Loucy (cell line): ENCODE data around the gene ZFP62.
"Not testable (repeated sequence)": the region's sequence is repeated elsewhere in the genome, so short reads cannot be mapped to it uniquely, and the experiment has no call there.

Experiments
- H2AFZ ChIP-seq: fragments of 200-600 bp; sonication (generic); 2 replicates; pipeline ENCODE4 v1.6.0; 2016; ENCODE audit warnings: antibody characterized with exemption, mild to moderate bottlenecking, low read length, moderate library complexity
- H3F3A ChIP-seq: fragments of 200-600 bp; 2 replicates; pipeline ENCODE4 v1.6.0; 2016; ENCODE audit warnings: antibody characterized with exemption, low read depth, mild to moderate bottlenecking
- H3K27me3 ChIP-seq: fragments of 200-600 bp; sonication (generic); 2 replicates; pipeline ENCODE4 v1.6.1; 2014; ENCODE audit warnings: low read length, mild to moderate bottlenecking; ENCODE audit not compliant: insufficient read depth, poor library complexity, severe bottlenecking
- H3K36me3 ChIP-seq: fragments of 200-600 bp; sonication (generic); 2 replicates; pipeline ENCODE4 v1.6.1; 2016; ENCODE audit warnings: low read length; ENCODE audit not compliant: insufficient read depth
- H3K4me1 ChIP-seq: fragments of 200-600 bp; sonication (generic); 2 replicates; pipeline ENCODE4 v1.5.1; 2014; ENCODE audit warnings: low read length, mild to moderate bottlenecking; ENCODE audit not compliant: insufficient read depth, poor library complexity, severe bottlenecking
- H3K4me2 ChIP-seq: fragments of 200-600 bp; sonication (generic); 2 replicates; pipeline ENCODE4 v1.6.0; 2014; ENCODE audit warnings: antibody characterized with exemption, low read length, low read depth, mild to moderate bottlenecking; ENCODE audit not compliant: poor library complexity, severe bottlenecking
- H3K4me3 ChIP-seq: fragments of 200-600 bp; sonication (generic); 2 replicates; pipeline ENCODE4 v1.5.1; 2014; ENCODE audit warnings: low read length, mild to moderate bottlenecking, mixed read lengths; ENCODE audit not compliant: poor library complexity, severe bottlenecking
- H3K79me2 ChIP-seq: fragments of 200-600 bp; sonication (generic); 2 replicates; pipeline ENCODE4 v1.6.1; 2014; ENCODE audit warnings: low read length; ENCODE audit not compliant: insufficient read depth
- H3K9ac ChIP-seq: fragments of 200-600 bp; sonication (generic); 2 replicates; pipeline ENCODE4 v1.6.0; 2014; ENCODE audit warnings: mild to moderate bottlenecking, low read depth, low read length, moderate library complexity; ENCODE audit not compliant: poor library complexity, severe bottlenecking
- H3K9me2 ChIP-seq: fragments of 200-600 bp; sonication (generic); replicated peaks from 2 replicates; pipeline ENCODE4 v1.6.1; 2016; ENCODE audit warnings: low read depth, low read length, mixed read lengths
- H3K9me3 ChIP-seq: fragments of 200-600 bp; sonication (generic); 2 replicates; pipeline ENCODE4 v1.6.1; 2014; ENCODE audit warnings: mild to moderate bottlenecking, antibody characterized with exemption, low read length, low read depth; ENCODE audit not compliant: insufficient read depth
- H4K20me1 ChIP-seq: fragments of 200-600 bp; sonication (generic); 2 replicates; pipeline ENCODE4 v1.6.0; 2014; ENCODE audit warnings: antibody characterized with exemption, low read length, mild to moderate bottlenecking; ENCODE audit not compliant: insufficient read depth, poor library complexity, severe bottlenecking
- EZH2phosphoT487 ChIP-seq: fragments of 200-600 bp; IDR thresholded peaks from 2 replicates; pipeline ENCODE4 v1.6.1; 2018; ENCODE audit warnings: antibody characterized with exemption, mild to moderate bottlenecking, moderate library complexity, borderline replicate concordance
- TF ChIP-seq, protein P1 (sequence below): fragments of 200-600 bp; sonication (generic); conservative IDR thresholded peaks from 2 replicates; pipeline ENCODE4 v1.5.1; 2014; ENCODE audit warnings: mild to moderate bottlenecking, antibody characterized with exemption, low read length

The ZFP62 gene

GRCh38 chr5:180829726-180830125 is 31.4 kb downstream of the ZFP62 start:
- no peak for TF ChIP-seq EZH2phosphoT487
- TF ChIP-seq, protein P1, sequence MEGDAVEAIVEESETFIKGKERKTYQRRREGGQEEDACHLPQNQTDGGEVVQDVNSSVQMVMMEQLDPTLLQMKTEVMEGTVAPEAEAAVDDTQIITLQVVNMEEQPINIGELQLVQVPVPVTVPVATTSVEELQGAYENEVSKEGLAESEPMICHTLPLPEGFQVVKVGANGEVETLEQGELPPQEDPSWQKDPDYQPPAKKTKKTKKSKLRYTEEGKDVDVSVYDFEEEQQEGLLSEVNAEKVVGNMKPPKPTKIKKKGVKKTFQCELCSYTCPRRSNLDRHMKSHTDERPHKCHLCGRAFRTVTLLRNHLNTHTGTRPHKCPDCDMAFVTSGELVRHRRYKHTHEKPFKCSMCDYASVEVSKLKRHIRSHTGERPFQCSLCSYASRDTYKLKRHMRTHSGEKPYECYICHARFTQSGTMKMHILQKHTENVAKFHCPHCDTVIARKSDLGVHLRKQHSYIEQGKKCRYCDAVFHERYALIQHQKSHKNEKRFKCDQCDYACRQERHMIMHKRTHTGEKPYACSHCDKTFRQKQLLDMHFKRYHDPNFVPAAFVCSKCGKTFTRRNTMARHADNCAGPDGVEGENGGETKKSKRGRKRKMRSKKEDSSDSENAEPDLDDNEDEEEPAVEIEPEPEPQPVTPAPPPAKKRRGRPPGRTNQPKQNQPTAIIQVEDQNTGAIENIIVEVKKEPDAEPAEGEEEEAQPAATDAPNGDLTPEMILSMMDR, result no peak
- peak overlapping the region; percentile 83 for H3K4me3 ChIP-seq
- no peaks in the 10 kb centered on the region for H3K9me2 ChIP-seq
- H4K20me1 ChIP-seq, result no peaks in the 10 kb centered on the region
- H3K9ac ChIP-seq, result peak overlapping the region; percentile 93
- H3F3A ChIP-seq, result no peaks in the 10 kb centered on the region
- no peak overlapping the region for H2AFZ ChIP-seq
- no peaks in the 10 kb centered on the region for H3K27me3 ChIP-seq
- no peaks in the 10 kb centered on the region for H3K9me3 ChIP-seq
- peaks cover 33% of the 10 kb centered on the region for H3K79me2 ChIP-seq
- H3K4me1 ChIP-seq, result peaks cover 4% of the 10 kb centered on the region
- no peaks in the 10 kb centered on the region for H3K36me3 ChIP-seq
- H3K4me2 ChIP-seq, result peak overlapping the region; percentile 81

DNA sequence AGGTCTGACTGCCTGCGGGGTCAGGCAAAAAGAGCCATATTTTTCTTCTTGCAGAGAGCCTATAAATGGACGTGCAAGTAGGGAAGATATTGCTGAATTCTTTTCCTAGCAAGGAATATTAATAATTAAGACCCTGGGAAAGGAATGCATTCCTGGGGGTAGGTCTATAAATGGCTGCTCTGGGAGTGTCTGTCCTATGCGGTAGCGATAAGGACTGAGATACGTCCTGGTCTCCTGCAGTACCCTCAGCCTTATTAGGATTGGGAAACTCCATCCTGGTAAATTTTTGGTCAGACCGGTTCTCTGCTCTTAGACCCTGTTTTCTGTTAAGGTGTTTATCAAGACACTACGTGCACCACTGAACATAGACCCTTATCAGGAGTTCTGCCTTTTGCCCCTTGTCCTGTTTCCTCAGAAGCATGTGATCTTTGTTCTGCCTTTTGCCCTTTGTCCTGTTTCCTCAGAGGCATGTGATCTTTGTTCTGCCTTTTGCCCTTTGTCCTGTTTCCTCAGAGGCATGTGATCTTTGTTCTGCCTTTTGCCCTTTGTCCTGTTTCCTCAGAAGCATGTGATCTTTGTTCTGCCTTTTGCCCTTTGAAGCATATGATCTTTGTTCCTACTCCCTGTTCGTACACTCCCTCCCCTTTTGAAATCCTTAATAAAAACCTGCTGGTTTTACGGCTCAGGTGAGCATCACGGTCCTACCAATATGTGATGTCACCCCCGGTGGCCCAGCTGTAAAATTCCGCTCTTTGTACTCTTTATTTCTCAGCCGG is 32.1 kb downstream of the ZFP62 start:
- peaks cover 29% of the 10 kb centered on the region for H3K79me2 ChIP-seq
- not testable (repeated sequence) for H3K9ac ChIP-seq, H4K20me1 ChIP-seq, H3K27me3 ChIP-seq, H3K4me2 ChIP-seq, H3K4me1 ChIP-seq, H3K9me3 ChIP-seq, H2AFZ ChIP-seq, H3F3A ChIP-seq, H3K4me3 ChIP-seq, H3K9me2 ChIP-seq, H3K36me3 ChIP-seq

GRCh38 chr5:180827374-180827773 is 33.7 kb downstream of the ZFP62 start:
- H2AFZ ChIP-seq, result not testable (repeated sequence)

DNA sequence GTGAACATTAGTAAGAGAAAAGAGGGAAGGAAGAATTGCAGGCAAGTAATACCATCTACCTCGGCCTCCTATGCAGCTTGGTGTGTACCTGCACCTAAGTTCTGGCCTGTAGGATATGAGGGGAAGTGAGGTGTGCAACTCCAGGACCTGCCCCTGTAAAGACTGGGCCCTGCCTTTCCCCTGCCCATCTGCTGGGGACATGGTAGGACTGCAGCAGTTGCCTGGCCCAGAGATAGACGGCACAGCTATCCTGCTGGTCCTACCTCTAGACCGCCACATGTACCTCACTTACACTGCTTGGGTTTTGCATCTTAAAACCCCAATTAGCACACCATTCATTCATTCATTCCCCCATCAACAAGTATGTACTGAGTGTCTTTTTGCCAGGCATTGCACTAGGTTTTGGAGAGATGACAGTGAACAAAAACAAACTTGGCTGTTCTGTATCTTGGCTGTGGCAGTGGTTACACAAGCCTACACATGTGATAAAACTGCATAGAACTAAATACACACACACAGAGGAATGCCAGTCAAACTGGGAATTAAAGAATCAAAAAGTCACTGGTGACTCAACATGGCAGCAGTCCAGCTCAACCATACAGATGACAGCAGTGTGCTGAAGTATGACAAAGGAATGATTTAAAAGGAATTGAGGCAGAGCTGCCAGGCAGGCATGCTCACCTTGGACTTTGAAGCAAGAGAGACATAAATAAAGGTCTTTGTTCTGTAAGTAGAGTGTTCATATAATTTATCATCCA is 35.1 kb downstream of the ZFP62 start:
- H3K9me2 ChIP-seq, result no peaks in the 10 kb centered on the region
- H3K9ac ChIP-seq, result no peak overlapping the region
- H3F3A ChIP-seq, result no peaks in the 10 kb centered on the region
- no peaks in the 10 kb centered on the region for H3K27me3 ChIP-seq
- no peak overlapping the region for H2AFZ ChIP-seq
- no peak overlapping the region for H3K4me3 ChIP-seq
- no peak for TF ChIP-seq EZH2phosphoT487
- TF ChIP-seq, protein P1, result no peak
- H3K4me2 ChIP-seq, result no peak overlapping the region
- no peaks in the 10 kb centered on the region for H4K20me1 ChIP-seq
- H3K4me1 ChIP-seq, result peaks cover 4% of the 10 kb centered on the region
- peaks cover 12% of the 10 kb centered on the region for H3K79me2 ChIP-seq
- H3K9me3 ChIP-seq, result no peaks in the 10 kb centered on the region
- H3K36me3 ChIP-seq, result no peaks in the 10 kb centered on the region

More at GRCh38 chr5:180827374-180827773, 33.7 kb downstream of the ZFP62 start:
- H3K79me2 ChIP-seq, result peaks cover 21% of the 10 kb centered on the region
- H3F3A ChIP-seq, H4K20me1 ChIP-seq, H3K27me3 ChIP-seq, H3K9me2 ChIP-seq, H3K9ac ChIP-seq, H3K4me2 ChIP-seq, H3K4me1 ChIP-seq, H3K4me3 ChIP-seq, H3K9me3 ChIP-seq, H3K36me3 ChIP-seq: not testable (repeated sequence)
